GM18868 (cell line): ENCODE results near the gene KDM6A.
"Not testable (repeated sequence)": the region's sequence is repeated elsewhere in the genome, so short reads cannot be mapped to it uniquely, and the experiment has no call there.

ENCODE experiments used
- ATAC-seq: cut with Tn5 transposase; IDR thresholded peaks from one replicate; pipeline ENCODE4 v1.9.1; 2021; ENCODE audit warnings: mild to moderate bottlenecking, moderate library complexity; ENCODE audit not compliant: unreplicated experiment

The KDM6A gene

GRCh38 chrX:44884944-44885343, 12.0 kb downstream of the KDM6A start:
- no peak for ATAC-seq

GRCh38 chrX:44889824-44890223, 16.8 kb downstream of the KDM6A start:
- ATAC-seq: no peak

GRCh38 chrX:44890247-44890646, 17.3 kb downstream of the KDM6A start:
- no peak for ATAC-seq

GRCh38 chrX:44890687-44891086, 17.7 kb downstream of the KDM6A start:
- not testable (repeated sequence) for ATAC-seq

GRCh38 chrX:44891642-44892041, 18.7 kb downstream of the KDM6A start:
- ATAC-seq: no peak

GRCh38 chrX:44896876-44897186, 23.8 kb downstream of the KDM6A start:
- ATAC-seq: no peak

- ATAC-seq: no peak
These were observed 24.6 kb downstream of the KDM6A start for GRCh38 chrX:44897539-44897938.

- peak; percentile 54 for ATAC-seq
These were observed 25.6 kb downstream of the KDM6A start for GRCh38 chrX:44898411-44899221.

- ATAC-seq: no peak
These were observed 27.0 kb downstream of the KDM6A start for GRCh38 chrX:44899946-44900345.

GRCh38 chrX:44903107-44903506, 30.1 kb downstream of the KDM6A start:
- no peak for ATAC-seq

GRCh38 chrX:44903830-44904530, 31.0 kb downstream of the KDM6A start:
- ATAC-seq: no peak

- ATAC-seq: no peak
These were observed 31.6 kb downstream of the KDM6A start for GRCh38 chrX:44904542-44905115.

- ATAC-seq: no peak
These were observed 33.1 kb downstream of the KDM6A start for GRCh38 chrX:44906041-44906440.

GRCh38 chrX:44906542-44906941, 33.6 kb downstream of the KDM6A start:
- ATAC-seq: no peak

GRCh38 chrX:44908153-44908552, 35.2 kb downstream of the KDM6A start:
- no peak for ATAC-seq

GRCh38 chrX:44908827-44909226, 35.8 kb downstream of the KDM6A start:
- ATAC-seq: no peak

GRCh38 chrX:44910508-44910907, 37.5 kb downstream of the KDM6A start:
- ATAC-seq: not testable (repeated sequence)

GRCh38 chrX:44911074-44911600, 38.1 kb downstream of the KDM6A start:
- ATAC-seq: not testable (repeated sequence)

GRCh38 chrX:44913656-44914531, 40.9 kb downstream of the KDM6A start:
- ATAC-seq: no peak

GRCh38 chrX:44914532-44915198, 41.7 kb downstream of the KDM6A start:
- ATAC-seq: no peak
